HepG2 (cell line): ENCODE results near the gene TNP2. TPM values are rescaled to one million over a fixed set of nuclear protein-coding genes. Genes with fewer than 3 reads are reported as not detected.

Experiments used
- ATF6 ChIP-seq: sonication (generic); formaldehyde crosslinking; conservative IDR thresholded peaks from 2 replicates; pipeline ENCODE4 v1.4.0; 2020; ENCODE audit warnings: missing genetic modification reagents
- CBX1 ChIP-seq: IDR thresholded peaks from one replicate; pipeline ENCODE4 v1.6.1; 2016; ENCODE audit warnings: antibody characterized with exemption, low read depth
- CENPBD1 ChIP-seq: sonication (generic); formaldehyde crosslinking; IDR thresholded peaks from 2 replicates; pipeline ENCODE4 v1.8.0; 2022; ENCODE audit warnings: missing genetic modification reagents, low read depth, mild to moderate bottlenecking, borderline replicate concordance
- GATAD1 ChIP-seq: IDR thresholded peaks from 2 replicates; pipeline ENCODE4 v1.6.1; 2016; ENCODE audit warnings: missing genetic modification reagents, missing compliant biosample characterization
- GLMP ChIP-seq: sonication (generic); formaldehyde crosslinking; IDR thresholded peaks from 2 replicates; pipeline ENCODE4 v1.9.0; 2021; ENCODE audit warnings: missing genetic modification reagents, mild to moderate bottlenecking, borderline replicate concordance
- GPBP1L1 ChIP-seq: sonication (generic); formaldehyde crosslinking; IDR thresholded peaks from 2 replicates; pipeline ENCODE4 v1.5.0; 2020; ENCODE audit warnings: mild to moderate bottlenecking, missing genetic modification reagents
- HOXA3 ChIP-seq: sonication (generic); formaldehyde crosslinking; IDR thresholded peaks from 2 replicates; pipeline ENCODE4 v1.5.0; 2020; ENCODE audit warnings: missing genetic modification reagents
- KAT7 ChIP-seq: IDR thresholded peaks from 2 replicates; pipeline ENCODE4 v1.6.1; 2018; ENCODE audit warnings: borderline replicate concordance, missing compliant biosample characterization
- NAIF1 ChIP-seq: sonication (generic); formaldehyde crosslinking; IDR thresholded peaks from 2 replicates; pipeline ENCODE4 v1.5.0; 2020; ENCODE audit warnings: mild to moderate bottlenecking, missing genetic modification reagents, borderline replicate concordance
- RARA ChIP-seq: IDR thresholded peaks from 2 replicates; pipeline ENCODE4 v1.6.1; 2016; ENCODE audit warnings: missing genetic modification reagents, missing compliant biosample characterization
- REST ChIP-seq, 2 experiments: IDR thresholded peaks; 2 replicates each; pipeline ENCODE4 v1.6.1; 2011 to 2012; ENCODE audit warnings: low read length in 2 of 2, borderline replicate concordance in 1 of 2, low read depth in 1 of 2, mild to moderate bottlenecking in 1 of 2, moderate library complexity in 1 of 2
- SIN3B ChIP-seq: fragments of 150-350 bp; IDR thresholded peaks from 2 replicates; pipeline ENCODE4 v1.6.1; 2014; ENCODE audit warnings: low read length
- SOX5 ChIP-seq: IDR thresholded peaks from 2 replicates; pipeline ENCODE4 v1.6.1; 2016; ENCODE audit warnings: borderline replicate concordance
- ZFP37 ChIP-seq: sonication (generic); formaldehyde crosslinking; IDR thresholded peaks from 2 replicates; pipeline ENCODE4 v1.4.0; 2020; ENCODE audit warnings: missing genetic modification reagents, borderline replicate concordance
- ZNF121 ChIP-seq: sonication (generic); formaldehyde crosslinking; IDR thresholded peaks from 2 replicates; pipeline ENCODE4 v1.5.0; 2020; ENCODE audit warnings: mild to moderate bottlenecking, missing genetic modification reagents
- ZNF253 ChIP-seq: sonication (generic); formaldehyde crosslinking; IDR thresholded peaks from 2 replicates; pipeline ENCODE4 v1.8.0; 2022; ENCODE audit warnings: mild to moderate bottlenecking, missing genetic modification reagents, borderline replicate concordance
- ZNF354B ChIP-seq: sonication (generic); formaldehyde crosslinking; IDR thresholded peaks from 2 replicates; pipeline ENCODE4 v1.8.0; 2022; ENCODE audit warnings: mild to moderate bottlenecking, missing genetic modification reagents
- ZNF816 ChIP-seq: sonication (generic); formaldehyde crosslinking; IDR thresholded peaks from 2 replicates; pipeline ENCODE4 v1.8.0; 2022; ENCODE audit warnings: missing genetic modification reagents, mild to moderate bottlenecking, borderline replicate concordance
- polyA plus RNA-seq, 8 experiments: library from polyadenylated mRNA; depleted of rRNA in 3 of 8; stranded (reverse) in 7 of 8; unstranded in 1 of 8; fragments of >200 nt; fragmentation: Illumina TruSeq in 4 of 8; extraction: Trizol in 4 of 8; gene quantifications; 2 replicates each; pipeline versions ENCODE4 v1.2.1 to v1.2.3, GENCODE V29; 2011 to 2016; ENCODE audit warnings: low read depth in 4 of 8, missing spikeins in 1 of 8, mixed read lengths in 1 of 8; ENCODE audit not compliant: insufficient read depth in 1 of 8
- total RNA-seq, 5 experiments: library from RNA; depleted of rRNA; stranded (reverse); fragments of >200 nt; fragmentation: Illumina TruSeq; extraction: Trizol; gene quantifications; 2 replicates each; pipeline ENCODE4 v1.2.3, GENCODE V29; 2016; ENCODE audit warnings: low read depth in 1 of 5

Gene TNP2
- total and polyA plus RNA-seq, 2 of the 13 experiments (the other 11 are each of a cell fraction or from before 2014, with no cell fraction given) = not detected

GRCh38 chr16:11309895-11310633 lies 40.9 kb upstream of the TNP2 start (continued):
- TF ChIP-seq NAIF1 (CRISPR knock-in tag) (no peak), ZNF121 (peak; percentile 83), REST (IDR thresholded peaks at IDR 0.05; ENCODE audit: borderline replicate concordance in 1 of 2, low read depth in 1 of 2, low read length in 2 of 2) (no peak), ZNF253 (CRISPR knock-in tag) (no peak), SOX5 (CRISPR knock-in tag) (peak; percentile 97), KAT7 (no peak), CENPBD1 (CRISPR knock-in tag) (peak; percentile 53; the same call in 1 of the 2 replicates), ZNF354B (CRISPR knock-in tag) (0 out of 2 replicates have a peak, but pooled peaks have one; percentile 58), ATF6 (CRISPR knock-in tag) (0 out of 2 replicates have a peak, but pooled peaks have one; percentile 56), HOXA3 (CRISPR knock-in tag) (peak; percentile 93), RARA (CRISPR knock-in tag) (peak; percentile 96), SIN3B (no peak), GPBP1L1 (CRISPR knock-in tag) (no peak), ZNF816 (CRISPR knock-in tag) (peak; percentile 95; the same call in 1 of the 2 replicates), CBX1 (peak; percentile 88), GLMP (CRISPR knock-in tag) (no peak), GATAD1 (no peak), ZFP37 (CRISPR knock-in tag) (peak; percentile 91)
